H54 (cell line): Measurements from ENCODE around the gene RBM39.
"Not testable (repeated sequence)": the region's sequence is repeated elsewhere in the genome, so short reads cannot be mapped to it uniquely, and the experiment has no call there.

Experiments used
- DNase-seq: peaks from one replicate; pipeline ENCODE4 v3.0.0; 2011; ENCODE audit warnings: low spot score, mixed read lengths; ENCODE audit not compliant: insufficient read length
- FAIRE-seq: peaks from 3 replicates; lab custom pipeline; 2011; peaks lifted over from hg19 to GRCh38; lab: Jason Lieb, UNC
- POLR2A ChIP-seq: IDR thresholded peaks from 2 replicates; pipeline ENCODE4 v1.6.1; 2011; ENCODE audit warnings: low read depth, mild to moderate bottlenecking, low read length

RBM39 gene

GRCh38 chr20:35729283-35729807 is 12.7 kb downstream of the RBM39 start:
- FAIRE-seq = no peak
- TF ChIP-seq POLR2A = no peak
- DNase-seq = no peak

- TF ChIP-seq POLR2A = no peak
- DNase-seq = no peak
- no peak for FAIRE-seq
These were observed 15.0 kb downstream of the RBM39 start for GRCh38 chr20:35726842-35727711.

DNA sequence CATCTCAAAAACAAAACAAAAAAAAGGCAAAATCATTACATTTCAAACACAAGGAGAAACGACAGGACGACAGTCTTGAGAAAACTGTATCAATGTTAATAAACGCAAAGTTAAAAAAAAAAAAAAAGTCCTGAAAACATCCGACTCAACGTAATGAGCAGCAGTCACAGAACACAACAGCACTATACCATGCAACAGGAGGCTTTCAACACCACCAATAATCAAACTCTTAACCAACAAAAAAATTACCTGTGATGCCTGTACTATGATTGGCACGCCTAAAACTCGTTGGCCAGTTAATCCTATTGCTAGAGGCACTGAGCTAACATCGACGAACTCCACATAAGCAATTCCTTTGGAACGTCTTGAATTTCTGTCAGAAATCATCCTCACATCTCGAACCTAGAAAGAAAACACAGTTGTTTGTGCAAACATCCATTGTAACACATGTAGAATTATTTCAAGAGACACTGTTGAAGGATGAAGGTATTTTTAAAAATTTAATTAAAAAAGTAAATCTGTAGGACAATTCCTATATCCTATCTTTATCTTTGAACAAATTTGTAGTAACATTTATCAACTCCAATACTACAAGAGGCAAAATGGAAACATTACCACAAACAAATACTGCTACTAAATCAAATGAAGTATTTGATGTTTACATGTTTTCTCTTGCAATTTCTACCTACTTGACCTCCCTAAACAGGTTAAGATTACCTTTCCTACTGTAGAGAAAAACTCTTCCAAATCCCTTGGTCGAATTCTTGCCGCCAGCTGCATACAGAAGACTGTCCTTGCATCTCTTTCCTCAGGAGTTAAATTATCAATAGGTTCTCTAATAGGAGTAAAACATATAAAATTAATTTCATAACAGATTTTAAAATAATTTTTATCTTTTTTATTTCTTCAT is 17.5 kb downstream of the RBM39 start:
- DNase-seq = no peak
- TF ChIP-seq POLR2A = no peak
- no peak for FAIRE-seq

DNA sequence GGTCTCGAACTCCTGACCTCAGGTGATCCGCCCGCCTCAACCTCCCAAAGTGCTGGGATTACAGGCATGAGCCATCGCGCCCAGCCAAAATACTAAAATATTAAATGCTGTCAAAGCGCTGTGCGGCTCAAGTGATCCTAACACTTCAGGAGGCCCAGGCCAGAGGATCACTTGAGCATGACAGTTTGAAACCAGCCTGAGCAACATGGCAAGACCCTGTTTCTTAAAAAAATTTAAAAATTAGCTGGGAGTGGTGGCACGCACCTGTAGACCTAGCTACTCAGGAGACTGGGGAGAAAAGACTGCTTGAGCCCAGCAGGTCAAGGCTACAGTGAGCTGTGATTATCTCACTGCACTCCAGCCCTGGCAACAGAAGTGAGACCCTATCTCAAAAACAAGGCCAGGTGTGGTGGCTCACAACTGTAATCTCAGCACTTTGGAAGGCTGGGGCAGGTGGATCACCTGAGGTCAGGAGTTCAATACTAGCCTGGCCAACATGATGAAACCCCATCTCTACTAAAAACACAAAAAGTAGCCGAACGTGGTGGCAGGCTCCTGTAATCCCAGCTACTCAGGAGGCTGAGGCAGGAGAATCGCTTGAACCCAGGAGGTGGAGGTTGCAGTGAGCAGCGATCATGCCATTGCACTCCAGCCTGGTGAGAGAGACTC is 18.3 kb downstream of the RBM39 start:
- not testable (repeated sequence) for DNase-seq, FAIRE-seq

GRCh38 chr20:35723275-35723639 is 18.8 kb downstream of the RBM39 start:
- DNase-seq, FAIRE-seq: not testable (repeated sequence)

GRCh38 chr20:35721621-35722020 is 20.4 kb downstream of the RBM39 start:
- TF ChIP-seq POLR2A = no peak
- DNase-seq = no peak
- no peak for FAIRE-seq

- DNase-seq (no peak), FAIRE-seq (no peak)
- no peak for TF ChIP-seq POLR2A
These were observed 20.8 kb downstream of the RBM39 start for GRCh38 chr20:35721219-35721618.

GRCh38 chr20:35720165-35721123 is 21.6 kb downstream of the RBM39 start:
- TF ChIP-seq POLR2A = no peak
- no peak for DNase-seq
- FAIRE-seq = no peak

GRCh38 chr20:35719717-35720116 is 22.3 kb downstream of the RBM39 start:
- FAIRE-seq = no peak
- DNase-seq = no peak
- TF ChIP-seq POLR2A = no peak

DNA sequence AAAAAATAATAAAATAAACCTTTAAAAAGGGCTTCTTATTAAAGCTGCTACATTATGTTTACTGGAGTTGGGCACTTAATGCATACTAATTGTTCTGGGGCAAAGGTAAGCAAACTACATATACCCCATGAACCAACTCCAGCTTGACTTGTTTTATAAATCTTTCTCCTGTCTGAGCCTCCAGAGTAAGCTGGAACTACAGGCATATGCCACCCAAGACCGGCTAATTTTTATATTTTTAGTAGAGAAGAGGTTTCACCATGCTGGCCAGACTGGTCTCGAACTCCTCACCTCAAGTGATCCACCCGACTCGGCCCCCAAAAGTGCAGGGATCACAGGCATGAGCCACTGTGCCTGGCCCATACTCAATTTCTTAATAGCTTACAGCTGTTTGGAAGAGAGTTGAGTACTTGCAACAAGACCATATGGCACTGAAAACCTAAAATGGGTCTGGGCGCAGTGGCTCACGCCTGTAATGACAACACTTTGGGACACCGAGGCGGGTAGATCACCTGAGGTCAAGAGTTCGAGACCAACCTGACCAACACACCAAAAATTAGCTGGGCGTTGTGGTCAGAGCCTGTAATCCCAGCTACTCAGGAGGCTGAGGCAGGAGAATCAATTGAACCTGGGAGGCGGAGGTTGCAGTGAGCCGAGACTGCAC is 23.0 kb downstream of the RBM39 start:
- FAIRE-seq (no peak), DNase-seq (no peak)
- no peak for TF ChIP-seq POLR2A

DNA sequence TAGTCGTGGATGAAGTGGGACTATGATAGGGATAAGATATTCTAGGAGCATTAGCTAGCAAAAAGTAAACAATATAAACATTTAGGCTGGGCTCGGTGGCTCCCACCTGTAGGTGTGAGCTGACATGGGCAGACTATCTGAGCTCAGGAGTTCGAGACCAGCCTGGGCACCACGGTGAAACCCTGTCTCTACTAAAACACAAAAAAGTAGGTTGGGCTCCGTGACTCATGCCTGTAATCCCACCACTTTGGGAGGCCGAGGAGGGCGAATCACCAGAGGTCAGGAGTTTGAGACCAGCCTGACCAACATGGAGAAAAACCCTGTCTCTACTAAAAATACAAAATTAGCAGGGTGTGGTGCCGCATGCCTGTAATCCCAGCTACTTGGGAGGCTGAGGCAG is 23.7 kb downstream of the RBM39 start:
- not testable (repeated sequence) for FAIRE-seq, DNase-seq

GRCh38 chr20:35716330-35716729 is 25.7 kb downstream of the RBM39 start:
- DNase-seq (no peak), FAIRE-seq (no peak)

More at GRCh38 chr20:35716330-35716729, 25.7 kb downstream of the RBM39 start:
- no peak for TF ChIP-seq POLR2A
